GM18502 (cell line): ENCODE results near the gene BOLA3.
A peak's percentile ranks its signal among the peaks of the same experiment; 100 is the strongest.
"Not testable (repeated sequence)": the region's sequence is repeated elsewhere in the genome, so short reads cannot be mapped to it uniquely, and the experiment has no call there.

Source experiments
- ATAC-seq: cut with Tn5 transposase; IDR thresholded peaks from one replicate; pipeline ENCODE4 v1.9.1; 2021; ENCODE audit warnings: mild to moderate bottlenecking; ENCODE audit not compliant: unreplicated experiment, poor library complexity

The BOLA3 gene, protein sequence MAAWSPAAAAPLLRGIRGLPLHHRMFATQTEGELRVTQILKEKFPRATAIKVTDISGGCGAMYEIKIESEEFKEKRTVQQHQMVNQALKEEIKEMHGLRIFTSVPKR

DNA sequence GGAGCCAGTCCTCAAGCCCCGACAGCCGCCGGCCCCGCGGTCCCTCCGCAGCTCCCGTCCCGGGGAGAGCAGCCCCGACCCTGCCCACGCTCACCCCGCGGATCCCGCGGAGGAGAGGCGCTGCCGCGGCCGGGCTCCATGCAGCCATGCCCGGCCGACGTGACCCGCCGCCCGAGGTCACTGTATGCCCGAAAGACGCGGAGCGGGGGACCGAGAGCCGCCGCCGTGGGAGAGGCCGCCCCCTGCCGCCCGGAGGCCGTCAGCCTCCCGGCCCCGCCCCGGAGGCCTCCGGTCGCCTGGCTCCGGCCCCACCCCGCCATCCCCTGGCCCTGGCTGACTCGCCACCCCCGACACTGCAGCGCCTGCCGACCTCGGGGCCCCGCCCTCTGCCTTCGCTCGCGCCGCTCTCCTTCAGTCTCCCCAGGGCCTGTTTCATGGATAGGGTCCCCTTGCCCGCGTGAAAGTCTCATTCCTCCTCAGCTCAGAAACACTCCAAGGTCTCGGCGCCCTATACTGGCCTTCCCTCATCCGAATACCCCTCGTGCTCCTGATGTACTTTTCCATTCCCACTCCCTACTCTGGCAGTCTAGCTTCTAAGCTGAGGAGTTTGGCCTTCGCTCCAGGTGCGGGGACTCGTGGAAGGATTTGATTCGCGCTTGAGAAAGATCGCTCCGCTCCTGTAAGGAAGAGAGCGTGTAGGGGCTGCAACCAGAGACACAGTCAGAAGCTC, at the start of gene BOLA3:
BOLA3 (minus strand) TSS at position 186 of the 730 bp plus-strand sequence; CDS start at position 148, 38 bp downstream.
- ATAC-seq = peak; percentile 87

DNA sequence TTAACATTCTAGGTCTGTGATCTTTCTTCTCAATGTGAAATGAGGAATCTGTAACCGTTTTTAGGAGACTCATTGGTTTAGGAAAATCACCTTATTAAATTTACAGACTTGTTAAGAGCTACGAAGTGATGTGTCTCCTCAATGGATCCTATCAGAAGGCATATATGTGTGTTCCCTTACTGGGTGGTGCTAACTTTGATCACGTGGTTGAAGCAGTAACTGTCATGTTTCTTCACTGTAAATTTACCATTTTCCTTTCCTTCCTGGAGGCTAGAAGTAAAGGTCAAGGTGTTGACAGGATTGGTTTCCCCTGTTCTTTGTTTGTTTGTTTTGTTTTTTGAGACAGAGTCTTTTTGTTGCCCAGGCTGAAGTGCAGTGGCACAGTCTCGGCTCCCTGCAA, 49.3 kb upstream of the BOLA3 start:
- no peak for ATAC-seq

DNA sequence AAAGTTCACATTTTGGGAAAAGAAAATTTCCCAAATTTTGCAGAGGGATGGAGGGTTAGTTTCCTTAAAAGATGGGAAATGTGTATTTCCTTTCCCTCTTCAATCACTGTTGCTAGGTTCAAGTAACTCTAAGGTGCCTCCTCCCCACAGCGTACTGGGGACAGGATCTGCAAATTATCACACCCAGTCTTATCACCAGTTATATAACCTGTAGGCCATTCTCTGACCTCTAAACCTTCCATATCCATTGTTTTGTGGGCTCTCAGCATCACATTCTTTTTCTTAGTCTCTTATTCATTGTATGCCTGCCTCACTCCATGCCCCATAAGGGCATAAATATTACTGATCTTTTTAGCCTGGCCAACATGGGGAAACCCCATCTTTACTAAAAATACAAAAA, 47.1 kb upstream of the BOLA3 start:
- no peak for ATAC-seq

DNA sequence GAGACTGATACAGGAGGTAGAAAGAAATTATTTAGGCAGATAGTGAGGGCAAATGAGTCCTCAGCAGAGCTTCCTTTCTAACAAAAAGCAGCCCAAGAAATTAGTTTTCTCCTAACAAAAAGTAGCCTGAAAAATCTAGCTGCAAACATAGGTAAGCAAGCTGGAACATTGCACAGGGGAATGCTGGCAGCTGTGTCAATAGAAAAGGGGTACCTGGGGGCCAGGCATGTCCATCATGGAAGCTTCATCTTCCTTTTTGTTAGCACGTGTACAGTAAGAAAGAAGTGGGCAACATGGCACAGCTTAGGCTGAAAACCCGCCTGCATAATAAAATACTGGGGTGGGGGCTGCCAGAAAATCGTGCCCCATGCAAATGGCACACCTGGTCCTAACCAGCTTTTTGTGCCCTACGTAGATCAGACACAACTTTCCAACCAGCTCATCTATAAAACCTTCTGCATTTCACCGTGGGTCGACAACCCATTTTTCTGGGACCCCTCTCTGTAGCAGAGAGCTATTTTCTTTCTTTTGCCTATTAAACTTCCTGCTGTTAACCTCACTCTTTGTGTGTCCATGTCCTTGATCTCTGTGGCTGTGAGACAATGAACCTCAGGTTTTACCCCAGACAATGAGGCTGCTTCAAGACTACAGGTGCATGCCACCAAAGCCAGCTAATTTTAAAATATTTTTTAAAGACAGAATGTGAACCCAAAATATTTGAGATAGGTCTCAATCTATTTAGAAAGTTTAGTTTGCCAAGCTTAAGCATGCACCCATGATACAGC, 44.1 kb upstream of the BOLA3 start:
- ATAC-seq = no peak

DNA sequence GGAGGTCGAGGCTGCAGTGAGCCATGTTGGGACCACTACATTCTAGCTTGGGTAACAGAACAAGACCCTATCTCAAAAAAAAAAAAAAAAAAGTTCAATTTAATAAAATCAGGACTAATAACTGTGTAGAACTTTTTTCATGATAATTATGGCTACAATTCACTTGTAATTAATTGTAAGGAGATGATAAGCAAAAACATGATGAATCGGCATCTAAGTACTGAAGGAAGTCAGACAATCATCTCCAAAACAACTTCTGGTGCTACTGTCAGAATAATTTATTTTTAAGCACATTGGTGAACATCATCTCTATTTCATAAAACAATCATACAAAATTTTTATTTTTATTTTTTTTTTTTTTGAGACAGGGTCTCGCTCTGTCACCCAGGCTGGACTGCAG, 41.0 kb upstream of the BOLA3 start:
- ATAC-seq = no peak

DNA sequence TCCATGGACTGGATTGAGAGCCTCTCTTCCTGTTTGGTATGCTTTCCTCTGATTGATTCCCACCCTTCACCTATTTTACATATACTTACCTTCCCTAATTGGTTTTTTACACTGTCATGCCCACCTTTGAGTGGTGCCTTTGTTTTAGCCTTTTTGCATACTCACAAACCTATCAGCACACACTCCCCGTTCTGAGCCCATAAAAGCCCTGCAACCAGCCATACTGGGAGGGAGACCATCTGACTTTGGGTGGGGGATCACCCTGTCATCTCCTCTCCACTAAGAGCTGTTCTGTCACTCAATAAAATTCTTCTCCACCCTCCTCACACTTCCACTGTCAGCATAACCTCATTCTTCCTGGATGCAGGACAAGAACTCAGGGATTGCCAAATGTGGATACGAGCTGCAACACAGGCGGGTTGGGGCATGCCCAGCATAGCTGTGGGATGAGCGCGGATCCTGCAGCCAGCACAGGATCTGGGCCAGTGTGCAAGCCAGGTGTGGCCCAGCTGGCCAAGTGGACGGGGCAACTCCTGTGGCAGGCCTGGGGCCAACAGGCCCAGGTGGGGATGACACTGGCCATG, 40.4 kb upstream of the BOLA3 start:
- ATAC-seq = no peak

DNA sequence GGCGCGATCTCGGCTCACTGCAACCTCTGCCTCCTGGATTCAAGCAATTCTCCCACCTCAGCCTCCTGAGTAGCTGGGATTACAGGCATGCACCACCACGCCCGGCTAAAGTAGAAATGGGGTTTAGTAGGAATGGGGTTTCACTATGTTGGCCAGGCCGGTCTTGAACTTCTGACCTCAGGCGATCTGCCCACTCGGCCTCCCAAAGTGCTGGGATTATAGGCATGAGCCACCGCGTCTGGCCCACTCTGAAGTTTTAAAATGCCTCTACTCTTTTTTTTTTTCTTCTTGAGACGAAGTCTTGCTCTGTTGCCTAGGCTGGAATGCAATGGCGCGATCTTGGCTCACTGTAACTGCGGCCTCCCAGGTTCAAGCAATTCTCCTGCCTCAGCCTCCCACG, 39.0 kb upstream of the BOLA3 start:
- ATAC-seq = not testable (repeated sequence)

DNA sequence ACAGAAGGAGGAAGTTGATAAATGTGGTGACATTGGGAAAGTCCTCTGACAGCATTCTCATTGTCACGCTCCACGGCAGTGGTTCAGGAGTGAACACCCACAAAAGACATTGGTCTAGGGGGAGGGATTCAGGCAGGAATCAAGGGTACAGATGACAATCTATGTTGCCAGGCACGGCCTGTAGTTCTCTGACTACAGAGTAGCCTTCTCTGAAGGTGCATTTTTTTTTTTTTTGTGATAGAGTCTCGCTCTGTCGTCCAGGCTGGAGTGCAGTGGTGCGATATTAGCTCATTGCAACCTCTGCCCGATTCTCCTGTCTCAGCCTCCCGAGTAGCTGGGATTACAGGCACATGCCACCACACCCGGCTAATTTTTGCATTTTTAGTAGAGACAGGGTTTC, 38.3 kb upstream of the BOLA3 start:
- peak; percentile 76 for ATAC-seq

DNA sequence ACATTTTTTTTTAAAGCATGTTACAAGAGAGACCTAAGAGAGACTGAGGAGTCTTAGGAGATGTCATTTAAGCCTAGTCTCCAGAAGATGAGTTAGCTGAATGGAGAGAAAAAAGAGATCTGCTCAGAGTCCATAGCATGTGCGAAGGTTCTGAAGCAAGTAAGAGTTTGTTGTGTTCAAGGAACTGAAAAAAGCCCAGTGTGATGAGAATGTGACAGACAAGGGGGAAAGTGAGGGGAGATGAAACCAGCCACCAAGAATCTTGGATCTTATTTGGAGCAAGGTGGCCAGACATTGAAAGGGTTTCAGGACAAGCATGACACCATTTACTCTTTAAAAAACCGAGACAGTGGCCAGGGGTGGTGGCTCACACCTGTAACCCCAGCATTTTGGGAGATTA, 36.2 kb upstream of the BOLA3 start:
- ATAC-seq = no peak

DNA sequence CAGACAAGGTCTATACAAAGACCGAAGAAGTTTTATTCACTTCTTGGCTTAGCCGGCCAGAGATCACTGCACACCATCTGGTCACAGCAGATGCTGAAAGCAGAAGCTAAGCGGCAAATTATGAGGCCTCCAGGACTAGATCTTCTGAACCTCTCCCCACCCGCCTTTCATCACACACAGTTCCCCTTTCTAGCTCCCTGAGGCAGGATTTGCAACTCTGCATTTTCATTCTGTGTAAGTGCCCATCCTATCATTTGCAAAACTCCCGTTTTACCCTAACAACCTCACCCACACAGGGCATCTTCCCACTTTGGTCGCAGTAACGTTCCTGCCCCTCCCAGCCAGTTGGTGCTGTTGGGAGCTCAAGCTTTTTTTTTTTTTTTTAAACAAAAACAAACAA, 34.0 kb upstream of the BOLA3 start:
- ATAC-seq = peak; percentile 33

DNA sequence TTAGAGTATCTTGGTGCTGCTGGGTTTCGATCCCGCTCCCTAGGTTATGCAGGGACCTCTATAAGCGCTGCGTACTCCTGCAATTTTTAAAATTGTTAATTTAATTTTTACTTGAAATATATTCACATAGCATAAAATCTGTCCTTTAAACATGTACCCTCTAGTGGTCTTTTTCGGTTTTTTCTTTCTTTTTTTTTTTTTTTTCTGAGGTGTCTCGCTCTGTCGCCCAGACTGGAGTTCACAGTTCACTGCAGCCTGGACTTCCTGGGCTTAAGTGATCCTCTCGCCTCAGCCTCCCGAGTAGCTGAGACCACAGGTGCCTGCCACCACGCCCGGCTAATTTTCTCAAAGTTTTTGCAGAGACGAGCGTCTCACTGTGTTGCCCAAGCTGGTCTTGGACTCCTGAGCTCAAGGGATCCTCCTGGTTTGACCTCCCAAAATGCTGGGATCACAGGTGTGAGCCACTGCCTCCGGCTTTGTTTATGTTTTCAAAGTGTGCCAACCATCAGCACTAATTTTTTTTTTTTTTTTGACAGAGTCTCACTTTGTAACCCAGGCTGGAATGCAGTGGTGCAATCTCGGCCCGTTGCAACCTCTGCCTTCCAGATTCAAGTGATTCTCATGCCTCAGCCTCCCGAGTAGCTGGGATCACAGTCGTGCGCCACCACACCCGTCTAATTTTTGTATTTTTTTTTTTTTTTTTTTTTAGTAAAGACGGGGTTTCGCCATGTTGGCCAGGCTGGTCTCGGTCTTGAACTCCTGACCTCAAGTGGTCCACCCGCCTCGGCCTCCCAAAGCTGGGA, 31.6 kb upstream of the BOLA3 start:
- ATAC-seq = peak; percentile 16

DNA sequence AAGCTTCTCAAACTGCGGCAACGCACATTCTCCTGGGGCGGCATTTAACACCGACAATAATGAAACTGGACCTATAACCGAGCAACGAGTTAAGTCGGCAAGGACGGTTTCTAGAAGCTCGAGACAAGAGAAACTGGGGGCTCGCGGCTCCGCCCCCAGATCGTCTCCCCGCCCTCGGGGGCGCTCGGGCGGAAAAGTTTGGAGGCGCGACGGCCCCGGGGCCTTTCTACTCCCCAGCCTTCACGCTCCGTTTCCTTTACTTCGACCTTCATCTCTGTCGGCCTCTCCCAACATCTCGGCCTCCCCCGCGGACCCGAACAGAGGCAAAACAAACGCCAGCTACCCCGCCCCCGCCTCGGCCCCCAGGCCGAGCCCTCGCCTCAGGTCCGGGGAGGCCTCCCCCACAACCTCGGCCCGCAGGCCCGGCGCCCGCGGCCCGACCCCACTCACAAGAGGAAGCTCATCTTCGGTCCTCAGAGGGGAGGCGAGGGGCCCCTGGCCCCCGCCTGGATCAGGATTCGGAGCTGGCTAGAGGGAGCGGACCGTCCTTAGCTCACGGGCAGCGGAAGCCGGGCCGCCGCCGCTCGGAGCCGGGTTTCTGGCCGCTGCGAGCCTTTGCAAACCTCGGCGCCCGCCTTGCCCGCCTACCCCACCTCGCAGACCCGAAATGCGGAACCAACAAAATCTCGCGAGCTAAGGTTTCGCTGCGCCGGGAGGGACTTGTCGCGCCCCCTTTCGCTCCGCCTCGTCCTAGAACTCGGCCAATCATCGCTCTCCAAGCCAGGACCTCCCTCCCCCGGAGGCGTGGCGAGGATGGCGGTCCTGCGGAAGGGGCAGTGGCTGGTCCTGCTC, 30.7 kb upstream of the BOLA3 start, which contains the start of gene MOB1A:
MOB1A (minus strand) TSS at position 669 of the 852 bp plus-strand sequence; CDS start at position 464, 205 bp downstream.
- peak; percentile 84 for ATAC-seq

DNA sequence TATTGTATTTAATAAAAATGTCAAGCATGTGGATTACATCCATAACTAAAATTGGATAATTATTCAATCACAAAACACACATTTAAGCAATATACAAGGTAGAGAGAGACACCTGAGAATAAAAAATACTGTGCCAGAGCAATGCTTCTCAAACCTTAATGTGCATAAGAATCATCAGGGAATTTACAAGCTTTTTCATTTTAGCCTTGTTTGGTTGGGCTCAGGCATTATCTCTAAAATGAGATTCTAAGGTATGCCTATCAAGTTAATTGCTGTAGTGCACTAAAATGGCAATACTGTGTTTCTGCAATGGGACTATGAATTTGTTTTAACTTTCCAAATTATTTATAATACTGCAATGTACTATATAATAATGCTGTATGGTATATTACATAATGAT, 30.0 kb upstream of the BOLA3 start:
- no peak for ATAC-seq

DNA sequence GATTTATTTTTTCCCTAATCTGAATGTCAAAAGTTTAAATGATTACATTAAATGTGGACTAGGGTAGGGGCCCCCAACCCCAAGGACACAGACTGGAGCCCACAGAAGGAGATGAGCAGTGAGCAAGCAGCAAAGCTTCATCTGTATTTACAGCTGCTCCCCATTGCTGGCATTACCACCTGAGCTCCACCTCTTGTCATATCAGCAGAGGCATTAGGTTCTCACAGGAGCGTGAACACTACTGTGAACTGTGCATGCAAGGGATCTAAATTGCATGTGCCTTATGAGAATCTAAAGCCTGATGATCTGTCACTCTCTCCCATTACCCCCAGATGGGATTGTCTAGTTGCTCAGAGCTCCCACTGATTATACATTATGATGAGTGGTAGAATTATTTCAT, 27.2 kb upstream of the BOLA3 start:
- ATAC-seq = no peak

DNA sequence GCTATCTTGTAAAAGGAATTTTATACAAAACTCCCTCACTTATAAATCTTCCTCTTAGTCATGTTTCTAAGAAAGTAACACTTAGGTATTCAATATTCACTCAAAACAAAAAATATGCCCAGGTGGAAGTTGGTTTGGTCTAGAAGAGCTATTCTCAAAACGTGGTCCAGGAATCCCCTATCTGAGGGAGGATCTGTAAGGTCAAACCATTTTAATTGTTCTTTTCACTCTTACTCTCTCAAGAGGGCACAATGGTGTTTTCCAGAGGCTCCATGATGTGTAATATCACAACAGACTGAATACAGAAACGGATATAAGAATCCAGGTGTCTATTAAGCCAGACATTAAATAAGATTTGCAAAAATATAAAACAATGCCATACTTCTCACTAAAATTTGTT, 21.0 kb upstream of the BOLA3 start:
- peak; percentile 58 for ATAC-seq

DNA sequence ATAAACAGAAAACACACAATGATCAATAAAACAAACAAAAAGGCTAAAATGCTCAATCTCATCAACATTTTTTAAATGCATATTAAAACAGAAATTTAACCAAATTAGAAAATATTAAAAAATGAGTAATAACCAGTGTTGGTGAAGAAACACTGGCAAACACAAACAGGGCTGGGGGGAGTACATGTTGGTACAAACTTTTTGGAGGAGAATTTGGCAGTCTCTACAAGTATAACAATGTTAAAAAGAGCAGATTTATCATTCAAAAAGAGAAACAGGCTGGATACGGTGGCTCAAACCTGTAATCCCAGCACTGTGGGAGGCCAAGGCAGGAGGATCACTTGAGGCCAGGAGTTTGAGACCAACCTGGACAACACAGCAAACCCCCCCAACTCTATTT, 17.0 kb upstream of the BOLA3 start:
- no peak for ATAC-seq

DNA sequence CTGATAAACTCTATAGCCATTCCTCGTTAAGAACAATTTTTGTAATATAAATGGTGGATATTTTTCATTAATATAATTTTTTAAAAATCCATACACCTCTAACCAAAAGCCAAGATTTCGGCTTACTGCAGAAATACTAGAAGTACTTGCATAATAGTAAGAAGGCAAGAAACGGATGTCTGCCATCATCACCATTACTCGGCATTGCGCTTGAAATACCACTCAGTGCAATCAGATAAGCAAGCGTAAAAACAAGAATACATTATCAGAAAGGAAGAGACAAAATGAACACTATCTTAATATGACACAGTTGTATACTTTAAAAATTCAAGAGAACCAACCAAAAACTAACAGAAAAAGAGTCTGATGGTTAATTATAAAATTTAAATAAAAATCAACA, 15.2 kb upstream of the BOLA3 start:
- ATAC-seq = no peak

DNA sequence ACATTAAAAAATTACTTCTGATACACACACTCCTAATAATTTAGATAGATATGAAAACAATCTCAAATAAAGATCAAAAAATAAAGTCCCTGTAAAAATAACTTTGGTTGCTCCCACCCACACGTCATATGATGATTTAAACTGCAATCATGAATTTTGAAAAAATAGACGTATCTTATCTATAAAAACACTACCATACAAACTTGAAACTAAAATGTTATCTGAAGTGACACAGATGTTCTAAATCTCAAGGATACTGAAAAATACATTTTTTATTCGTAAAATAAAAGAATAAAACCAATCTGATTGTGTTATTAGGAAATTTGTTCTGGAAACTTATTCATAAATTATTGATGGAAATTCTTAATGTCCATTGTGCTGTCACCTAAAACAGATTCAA, 8.1 kb upstream of the BOLA3 start:
- no peak for ATAC-seq

DNA sequence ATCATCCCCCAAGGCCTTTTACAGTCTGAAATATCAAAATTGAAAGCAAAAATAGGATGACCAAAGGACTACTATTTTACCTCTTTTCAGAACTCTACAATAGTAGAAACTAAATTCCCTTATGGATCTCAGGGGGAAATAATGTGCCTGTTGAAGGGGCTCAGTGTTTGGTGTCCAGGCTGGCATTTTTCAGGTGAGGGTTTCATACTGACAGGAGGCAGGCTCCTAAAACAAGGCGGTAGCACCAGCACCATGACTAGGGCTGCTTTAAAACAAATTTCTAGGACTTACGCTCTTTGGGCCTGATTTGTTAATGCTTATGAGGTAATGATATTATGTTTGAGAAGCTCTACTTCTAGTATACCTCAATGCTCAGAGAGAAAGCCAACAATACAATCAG, 5.2 kb upstream of the BOLA3 start:
- ATAC-seq = no peak
